GM18873 (cell line): ENCODE measurements around the gene OR4N5.
"Not testable (repeated sequence)": the region's sequence is repeated elsewhere in the genome, so short reads cannot be mapped to it uniquely, and the experiment has no call there.

Experiments used
- ATAC-seq: cut with Tn5 transposase; IDR thresholded peaks from one replicate; pipeline ENCODE4 v1.9.1; 2021; ENCODE audit warnings: mild to moderate bottlenecking, moderate library complexity, moderate number of reproducible peaks; ENCODE audit not compliant: unreplicated experiment, low FRiP score

The OR4N5 gene, protein sequence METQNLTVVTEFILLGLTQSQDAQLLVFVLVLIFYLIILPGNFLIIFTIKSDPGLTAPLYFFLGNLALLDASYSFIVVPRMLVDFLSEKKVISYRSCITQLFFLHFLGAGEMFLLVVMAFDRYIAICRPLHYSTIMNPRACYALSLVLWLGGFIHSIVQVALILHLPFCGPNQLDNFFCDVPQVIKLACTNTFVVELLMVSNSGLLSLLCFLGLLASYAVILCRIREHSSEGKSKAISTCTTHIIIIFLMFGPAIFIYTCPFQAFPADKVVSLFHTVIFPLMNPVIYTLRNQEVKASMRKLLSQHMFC

DNA sequence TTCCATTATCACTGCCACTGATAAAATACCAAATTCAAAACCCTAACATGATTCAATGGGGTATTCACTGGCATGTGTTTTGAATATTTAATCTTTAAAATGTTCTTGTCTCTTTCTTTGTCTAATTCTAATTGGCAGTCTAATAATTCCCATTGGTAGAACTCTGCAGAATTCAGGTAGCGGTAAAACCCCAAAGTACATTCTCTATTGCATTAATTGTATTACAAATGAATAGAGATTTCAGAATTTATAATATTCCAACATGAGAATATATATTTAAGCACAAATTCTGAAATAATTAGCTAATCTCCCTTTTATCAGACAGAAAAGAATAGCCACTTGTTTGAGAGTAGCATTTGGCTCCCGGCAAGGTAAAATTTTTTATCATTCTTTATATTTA lies at the start of gene OR4N5:
Gene OR4N5 (plus strand): TSS at position 301 of the 400 bp plus-strand sequence. CDS start 4,916 bp downstream, outside the sequence.
- ATAC-seq, result no peak

DNA sequence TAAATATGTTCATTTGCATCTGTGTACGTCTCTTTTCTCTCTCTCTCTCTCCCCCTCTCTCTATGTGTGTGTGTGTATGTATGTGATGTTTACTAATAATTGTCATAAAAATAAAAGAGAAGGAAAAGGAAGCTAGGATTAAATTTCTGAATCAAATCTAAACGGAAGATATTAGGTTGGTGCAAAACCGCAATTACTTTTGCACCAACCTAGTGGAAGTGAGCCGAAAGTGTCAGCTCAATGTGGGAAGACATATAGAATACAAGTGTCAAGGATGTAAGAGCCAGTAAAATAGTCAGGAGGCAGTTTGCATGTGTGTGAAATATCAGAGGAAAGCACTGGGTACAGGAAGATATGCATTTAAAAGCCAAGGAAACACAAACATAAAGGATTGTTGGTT lies 46.6 kb upstream of the OR4N5 start:
- no peak for ATAC-seq

DNA sequence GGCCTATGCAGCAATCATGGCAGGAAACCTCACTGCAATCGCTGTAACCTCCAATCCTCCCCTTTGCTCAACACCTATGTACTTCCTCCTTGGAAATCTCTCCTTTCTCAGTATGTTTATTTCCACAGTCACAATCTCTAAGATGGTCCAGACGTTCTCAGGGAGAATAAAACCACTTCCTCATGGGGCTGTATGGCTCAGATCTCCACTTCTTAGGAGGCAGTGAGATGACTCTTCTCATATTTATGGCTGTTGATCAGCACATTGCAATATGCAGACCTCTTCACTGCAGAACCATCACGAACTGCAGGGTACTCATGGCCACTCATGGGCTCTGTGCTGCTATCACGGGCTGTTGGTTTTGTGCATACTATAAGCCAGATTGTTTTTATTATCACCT lies 45.2 kb upstream of the OR4N5 start:
- ATAC-seq, result no peak

GRCh38 chr14:20098926-20099770 lies 39.5 kb upstream of the OR4N5 start:
- not testable (repeated sequence) for ATAC-seq

- no peak for ATAC-seq
These were observed 28.2 kb upstream of the OR4N5 start, which contains the start of gene OR4K17 for GRCh38 chr14:20110438-20110837. OR4K17 (plus strand) TSS chr14:20110739; CDS start chr14:20117500, 6,761 bp downstream.

DNA sequence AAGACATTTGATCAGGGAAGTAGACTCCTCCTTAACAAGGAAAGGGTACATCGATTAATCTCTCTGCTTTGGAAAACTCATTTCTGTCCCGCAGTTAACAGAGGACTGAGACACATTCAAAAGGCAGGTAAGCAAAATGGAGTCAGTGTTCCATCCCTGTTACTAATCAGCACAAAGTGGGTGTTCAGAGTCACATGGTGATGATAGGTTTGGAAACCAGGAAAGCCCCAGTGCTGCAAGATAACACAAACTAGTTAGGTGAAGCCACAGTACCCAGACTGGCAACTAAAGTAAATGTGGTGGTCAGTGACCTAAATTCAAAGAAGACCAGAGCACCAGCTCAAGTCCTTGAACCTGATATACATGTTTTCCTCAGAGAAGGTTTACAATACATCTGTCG lies 26.3 kb upstream of the OR4N5 start:
- no peak for ATAC-seq

- no peak for ATAC-seq
These were observed 21.9 kb upstream of the OR4N5 start for GRCh38 chr14:20116748-20117147.

GRCh38 chr14:20118795-20119194 lies 19.8 kb upstream of the OR4N5 start:
- no peak for ATAC-seq

DNA sequence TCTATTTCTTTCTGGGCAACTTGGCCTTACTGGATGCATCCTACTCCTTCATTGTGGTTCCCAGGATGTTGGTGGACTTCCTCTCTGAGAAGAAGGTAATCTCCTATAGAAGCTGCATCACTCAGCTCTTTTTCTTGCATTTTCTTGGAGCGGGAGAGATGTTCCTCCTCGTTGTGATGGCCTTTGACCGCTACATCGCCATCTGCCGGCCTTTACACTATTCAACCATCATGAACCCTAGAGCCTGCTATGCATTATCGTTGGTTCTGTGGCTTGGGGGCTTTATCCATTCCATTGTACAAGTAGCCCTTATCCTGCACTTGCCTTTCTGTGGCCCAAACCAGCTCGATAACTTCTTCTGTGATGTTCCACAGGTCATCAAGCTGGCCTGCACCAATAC lies 5.3 kb downstream of the OR4N5 start:
- no peak for ATAC-seq

- ATAC-seq, result no peak
These were observed 6.2 kb downstream of the OR4N5 start for GRCh38 chr14:20144820-20145219.

DNA sequence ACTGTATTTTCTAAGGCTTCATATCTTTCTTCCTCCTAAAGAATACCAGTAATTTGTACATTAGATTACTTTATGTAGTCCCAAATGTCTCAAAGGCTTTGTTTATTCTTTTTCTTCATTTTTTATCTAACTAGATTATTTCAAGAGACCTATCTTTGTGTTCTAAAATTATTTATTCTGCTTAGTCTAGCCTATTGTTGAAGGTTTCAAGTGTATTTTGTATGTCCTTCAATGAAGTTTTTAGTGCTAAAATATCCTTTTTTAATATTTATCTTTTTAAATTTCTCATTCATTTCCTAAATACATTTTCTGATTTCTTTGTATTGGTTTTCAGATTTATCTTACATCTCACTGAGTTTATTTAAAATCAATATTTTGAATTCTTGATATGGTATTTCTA lies 25.8 kb downstream of the OR4N5 start:
- ATAC-seq, result no peak

DNA sequence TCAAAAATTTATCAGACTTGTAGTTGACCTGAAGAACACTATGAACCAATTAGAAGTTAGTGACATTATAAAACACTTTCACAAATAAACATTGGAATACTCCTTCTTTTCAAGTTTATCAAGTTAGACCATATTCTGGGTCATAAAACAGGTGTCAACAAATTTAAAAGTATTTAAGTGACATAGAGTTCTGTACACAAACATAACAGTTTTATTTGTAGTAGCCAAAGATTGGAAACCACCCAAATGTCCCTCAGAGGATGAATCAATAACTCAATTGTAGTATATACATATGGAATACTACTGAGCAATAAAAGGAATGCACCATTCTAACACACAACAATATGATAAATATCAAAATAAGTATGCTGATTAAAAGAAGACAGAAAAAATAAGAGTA lies 28.5 kb downstream of the OR4N5 start:
- no peak for ATAC-seq

DNA sequence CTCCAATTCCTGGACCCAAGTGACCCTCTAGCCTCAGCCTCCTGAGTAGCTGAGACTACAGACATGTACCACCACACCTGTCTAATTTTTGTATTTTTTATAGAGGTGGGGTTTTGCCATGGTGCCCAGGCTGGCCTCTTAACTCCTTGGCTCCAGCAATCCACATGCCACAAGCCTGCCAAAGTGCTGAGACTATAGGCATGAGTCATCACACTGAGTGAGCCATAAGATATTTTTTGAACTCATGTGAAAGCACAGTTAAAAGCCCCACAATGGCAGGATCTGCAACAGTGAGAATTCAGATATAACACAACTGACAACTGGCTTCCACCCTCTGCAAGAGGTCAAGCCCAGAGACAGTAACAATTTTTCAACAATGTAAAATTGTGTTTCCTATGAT lies 31.2 kb downstream of the OR4N5 start:
- not testable (repeated sequence) for ATAC-seq

- not testable (repeated sequence) for ATAC-seq
These were observed 35.6 kb downstream of the OR4N5 start for GRCh38 chr14:20174205-20174604.

GRCh38 chr14:20176330-20176729 lies 37.7 kb downstream of the OR4N5 start:
- ATAC-seq, result no peak

DNA sequence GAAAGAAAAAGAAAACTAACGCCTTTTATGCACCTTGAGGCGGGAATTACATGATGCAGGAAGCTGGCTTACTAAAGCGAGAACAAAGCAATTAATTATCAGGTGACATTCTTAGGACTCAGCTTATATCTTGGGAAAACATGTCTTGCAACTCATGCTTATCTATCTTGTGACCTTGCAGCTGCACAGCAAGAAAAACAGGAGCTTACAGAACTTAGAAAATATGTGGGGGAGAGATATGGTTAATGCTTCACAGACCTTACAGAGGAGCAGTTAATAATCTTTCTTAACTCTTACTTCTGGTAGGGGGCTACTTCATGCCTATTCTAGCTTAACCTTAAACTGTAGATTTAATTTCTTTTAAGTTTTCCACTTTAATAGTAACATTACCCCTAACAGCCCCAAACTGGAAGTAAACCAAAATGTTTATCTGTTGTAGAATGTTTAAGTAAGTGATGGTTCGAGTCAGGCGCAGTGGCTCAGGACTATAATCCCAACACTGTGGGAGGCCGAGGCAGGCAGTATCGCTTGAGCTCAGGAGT lies 38.9 kb downstream of the OR4N5 start:
- ATAC-seq, result no peak

DNA sequence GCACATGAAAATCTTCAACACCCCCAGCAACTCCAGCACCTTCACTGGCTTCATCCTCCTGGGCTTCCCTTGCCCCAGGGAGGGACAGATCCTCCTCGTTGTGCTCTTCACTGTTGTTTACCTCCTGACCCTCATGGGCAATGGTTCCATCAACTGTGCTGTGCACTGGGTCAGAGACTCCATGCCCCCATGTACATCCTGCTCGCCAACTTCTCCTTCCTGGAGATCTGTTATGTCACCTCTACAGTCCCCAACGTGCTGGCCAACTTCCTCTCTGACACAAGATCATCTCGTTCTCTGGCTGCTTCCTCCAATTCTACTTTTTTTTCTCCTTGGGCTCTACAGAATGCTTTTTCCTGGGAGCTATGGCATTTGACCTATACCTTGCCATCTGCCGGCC lies 40.6 kb downstream of the OR4N5 start:
- no peak for ATAC-seq

GRCh38 chr14:20179880-20180279 lies 41.3 kb downstream of the OR4N5 start:
- no peak for ATAC-seq

- no peak for ATAC-seq
These were observed 41.9 kb downstream of the OR4N5 start for GRCh38 chr14:20180486-20180885.

DNA sequence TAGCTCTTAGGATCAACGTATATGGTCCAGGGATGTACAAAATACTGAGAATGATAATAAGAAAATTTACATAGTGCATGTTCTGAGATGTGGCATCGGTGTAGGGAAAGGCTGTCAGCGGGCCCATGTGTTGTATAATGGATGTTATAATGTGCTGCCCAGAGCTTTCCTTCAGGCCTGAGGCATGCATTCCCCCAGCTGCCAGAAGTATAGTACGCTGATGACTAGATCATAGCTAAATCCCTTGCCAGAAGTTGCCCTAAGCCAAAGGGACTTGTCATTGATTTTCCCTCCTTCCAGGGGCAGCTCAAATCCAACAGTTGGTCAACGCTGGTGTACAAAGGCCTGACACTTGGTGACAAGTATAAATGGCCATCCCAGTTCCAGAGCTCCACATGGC lies 45.6 kb downstream of the OR4N5 start:
- ATAC-seq, result no peak

DNA sequence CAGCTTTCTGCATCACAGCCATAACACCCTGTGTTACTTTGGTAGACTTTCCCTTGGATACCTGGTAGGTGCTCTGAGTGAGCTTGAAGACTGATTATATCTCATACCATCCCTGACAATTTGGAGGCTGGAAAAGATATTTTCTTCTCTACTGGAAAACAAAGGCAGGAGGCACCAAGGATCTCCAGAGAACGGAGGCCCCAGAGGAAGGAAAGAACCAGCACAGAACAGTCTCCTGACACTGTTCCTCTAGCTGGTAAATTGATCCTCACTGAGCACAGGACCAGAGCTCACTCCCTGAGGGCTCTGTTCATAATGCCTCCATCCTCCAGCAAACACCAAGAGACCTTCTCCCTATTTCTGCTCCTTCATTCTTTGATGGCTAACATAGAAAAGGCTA lies 52.0 kb downstream of the OR4N5 start, which contains the start of gene OR11G2:
Gene OR11G2 (plus strand): TSS at position 301 of the 400 bp plus-strand sequence. CDS start 6,542 bp downstream, outside the sequence.
- no peak for ATAC-seq
